ENCODE results near the gene DTX3L. TPM values are rescaled to one million over a fixed set of nuclear protein-coding genes. Genes with fewer than 3 reads are reported as not detected.
"Not testable (repeated sequence)": the region's sequence is repeated elsewhere in the genome, so short reads cannot be mapped to it uniquely, and the experiment has no call there.

The DTX3L gene
- total RNA-seq, 2 donors from 2014 or later = 4.9 to 6.6 TPM

DNA sequence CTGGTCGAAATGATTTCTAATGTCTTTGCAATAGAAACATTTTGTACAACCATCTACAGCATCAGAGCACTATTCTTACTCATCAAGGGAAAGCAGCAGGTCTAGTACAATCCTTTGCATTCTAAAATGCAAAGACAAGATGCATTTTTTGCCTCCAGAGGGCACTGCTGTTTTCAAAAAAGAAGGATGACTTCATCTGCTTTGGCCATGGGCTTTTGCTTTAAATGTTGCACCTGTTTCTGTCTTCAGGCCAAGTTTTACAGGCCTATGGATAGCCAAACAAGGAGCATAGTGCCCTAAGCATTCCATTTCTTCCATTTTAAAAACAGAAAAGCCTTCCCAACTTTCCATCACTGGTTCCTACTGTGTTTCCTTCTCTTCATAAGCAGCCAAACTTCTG is 3.5 kb upstream of the DTX3L start:
- H3K27me3 ChIP-seq (ENCODE audit: control insufficient read depth, insufficient read depth, low read length, poor library complexity, severe bottlenecking) = peaks cover 7% of the 10 kb centered on the region
- Mint-ChIP-seq H3K27ac (peak overlapping the region; percentile 57), H3K36me3 (ENCODE audit: low read depth) (no peaks in the 10 kb centered on the region), H3K27me3 (ENCODE audit: insufficient read depth) (no peaks in the 10 kb centered on the region), H3K9me3 (no peaks in the 10 kb centered on the region), H3K4me1 (peaks cover 15% of the 10 kb centered on the region), H3K4me3 (no peak overlapping the region)
- no peaks in the 10 kb centered on the region for H3K4me1 ChIP-seq (ENCODE audit: control insufficient read depth, insufficient read depth, low read length)
- no peak overlapping the region for H3K27ac ChIP-seq (ENCODE audit: low read depth, low read length)
- no peak overlapping the region for H3K4me3 ChIP-seq (ENCODE audit: low read length)
- no peak overlapping the region for H3K9ac ChIP-seq (ENCODE audit: extremely low read depth, low read length, poor library complexity, severe bottlenecking)
- H3K9me3 ChIP-seq (ENCODE audit: control insufficient read depth, low read length) = no peaks in the 10 kb centered on the region
- peak; percentile 69 for DNase-seq
- 91% methylated on average over 1 of the region's 1 CpG; no CpG with 5 or more reads in 1 of the 2 experiments for WGBS, 2 experiments (ENCODE audit: insufficient coverage in 1 of 2, insufficient read length in 1 of 2)
- no peaks in the 10 kb centered on the region for H3K36me3 ChIP-seq (ENCODE audit: control insufficient read depth, insufficient read depth, low read length)
- TF ChIP-seq, protein P1, sequence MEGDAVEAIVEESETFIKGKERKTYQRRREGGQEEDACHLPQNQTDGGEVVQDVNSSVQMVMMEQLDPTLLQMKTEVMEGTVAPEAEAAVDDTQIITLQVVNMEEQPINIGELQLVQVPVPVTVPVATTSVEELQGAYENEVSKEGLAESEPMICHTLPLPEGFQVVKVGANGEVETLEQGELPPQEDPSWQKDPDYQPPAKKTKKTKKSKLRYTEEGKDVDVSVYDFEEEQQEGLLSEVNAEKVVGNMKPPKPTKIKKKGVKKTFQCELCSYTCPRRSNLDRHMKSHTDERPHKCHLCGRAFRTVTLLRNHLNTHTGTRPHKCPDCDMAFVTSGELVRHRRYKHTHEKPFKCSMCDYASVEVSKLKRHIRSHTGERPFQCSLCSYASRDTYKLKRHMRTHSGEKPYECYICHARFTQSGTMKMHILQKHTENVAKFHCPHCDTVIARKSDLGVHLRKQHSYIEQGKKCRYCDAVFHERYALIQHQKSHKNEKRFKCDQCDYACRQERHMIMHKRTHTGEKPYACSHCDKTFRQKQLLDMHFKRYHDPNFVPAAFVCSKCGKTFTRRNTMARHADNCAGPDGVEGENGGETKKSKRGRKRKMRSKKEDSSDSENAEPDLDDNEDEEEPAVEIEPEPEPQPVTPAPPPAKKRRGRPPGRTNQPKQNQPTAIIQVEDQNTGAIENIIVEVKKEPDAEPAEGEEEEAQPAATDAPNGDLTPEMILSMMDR (conservative IDR thresholded peaks at IDR 0.05) = peak; percentile 75

GRCh38 chr3:122562923-122563716 is 1.0 kb upstream of the DTX3L start:
- no peak overlapping the region for H3K27ac ChIP-seq (ENCODE audit: low read depth, low read length)
- H3K4me3 ChIP-seq (ENCODE audit: low read length) = peak overlapping the region; percentile 77
- Mint-ChIP-seq H3K4me3 (peak overlapping the region; percentile 66), H3K9me3 (no peaks in the 10 kb centered on the region), H3K27ac (no peak overlapping the region), H3K27me3 (ENCODE audit: insufficient read depth) (no peaks in the 10 kb centered on the region), H3K36me3 (ENCODE audit: low read depth) (no peaks in the 10 kb centered on the region), H3K4me1 (peaks cover 15% of the 10 kb centered on the region)
- no peaks in the 10 kb centered on the region for H3K4me1 ChIP-seq (ENCODE audit: control insufficient read depth, insufficient read depth, low read length)
- no peak overlapping the region for H3K9ac ChIP-seq (ENCODE audit: extremely low read depth, low read length, poor library complexity, severe bottlenecking)
- no peak for DNase-seq
- 93 to 94% methylated on average over 4 to 5 of the region's 5 CpGs for WGBS, 2 experiments (ENCODE audit: insufficient coverage in 1 of 2, insufficient read length in 1 of 2)
- TF ChIP-seq, protein P1 (conservative IDR thresholded peaks at IDR 0.05) = no peak
- H3K9me3 ChIP-seq (ENCODE audit: control insufficient read depth, low read length) = no peaks in the 10 kb centered on the region
- peaks cover 7% of the 10 kb centered on the region for H3K27me3 ChIP-seq (ENCODE audit: control insufficient read depth, insufficient read depth, low read length, poor library complexity, severe bottlenecking)
- H3K36me3 ChIP-seq (ENCODE audit: control insufficient read depth, insufficient read depth, low read length) = no peaks in the 10 kb centered on the region

DNA sequence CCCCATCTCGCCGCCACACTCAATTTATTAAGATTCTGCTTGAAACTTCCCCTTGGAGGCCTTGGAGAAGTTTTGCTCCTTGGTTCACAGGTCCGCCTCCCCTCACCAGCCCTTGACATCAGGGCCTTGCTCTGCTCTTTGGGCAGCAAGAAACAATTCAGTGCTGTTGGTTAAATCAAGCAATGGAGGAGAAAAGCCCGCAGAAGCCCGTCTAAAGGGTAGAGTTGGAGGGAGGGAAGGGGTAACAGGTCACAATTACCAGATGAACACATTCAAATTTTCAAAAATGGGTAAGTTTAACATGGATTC is 467 bp upstream of the DTX3L start:
- H3K4me3 ChIP-seq (ENCODE audit: low read length) = peak overlapping the region; percentile 77
- Mint-ChIP-seq H3K36me3 (ENCODE audit: low read depth) (no peaks in the 10 kb centered on the region), H3K27ac (no peak overlapping the region), H3K9me3 (no peaks in the 10 kb centered on the region), H3K27me3 (ENCODE audit: insufficient read depth) (no peaks in the 10 kb centered on the region), H3K4me1 (peaks cover 19% of the 10 kb centered on the region), H3K4me3 (peak overlapping the region; percentile 66)
- no peak overlapping the region for H3K27ac ChIP-seq (ENCODE audit: low read depth, low read length)
- DNase-seq = peak; percentile 66
- WGBS, 2 experiments (ENCODE audit: insufficient coverage in 1 of 2, insufficient read length in 1 of 2) = 73 to 80% methylated on average over 4 to 5 of the region's 5 CpGs
- H3K9ac ChIP-seq (ENCODE audit: extremely low read depth, low read length, poor library complexity, severe bottlenecking) = no peak overlapping the region
- H3K27me3 ChIP-seq (ENCODE audit: control insufficient read depth, insufficient read depth, low read length, poor library complexity, severe bottlenecking) = peaks cover 7% of the 10 kb centered on the region
- no peaks in the 10 kb centered on the region for H3K4me1 ChIP-seq (ENCODE audit: control insufficient read depth, insufficient read depth, low read length)
- TF ChIP-seq, protein P1 (conservative IDR thresholded peaks at IDR 0.05) = no peak
- H3K9me3 ChIP-seq (ENCODE audit: control insufficient read depth, low read length) = no peaks in the 10 kb centered on the region
- no peaks in the 10 kb centered on the region for H3K36me3 ChIP-seq (ENCODE audit: control insufficient read depth, insufficient read depth, low read length)

DNA sequence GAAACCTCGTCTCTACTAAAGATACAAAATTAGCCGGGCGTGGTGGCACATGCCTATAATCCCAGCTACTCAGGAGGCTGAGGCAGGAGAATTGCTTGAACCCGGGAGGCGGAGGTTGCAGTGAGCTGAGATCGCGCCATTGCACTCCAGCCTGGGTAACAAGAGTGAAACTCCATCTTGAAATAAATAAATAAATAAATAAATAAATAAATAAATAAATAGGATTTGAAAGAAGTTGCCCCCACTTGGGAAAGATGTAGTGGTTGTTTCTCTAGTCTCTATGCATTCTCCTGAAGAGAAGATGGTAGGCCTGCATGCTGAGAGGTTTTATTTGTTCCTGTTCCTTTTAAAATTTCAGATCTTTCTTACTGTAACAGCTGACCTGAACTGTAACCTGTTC is 4.0 kb downstream of the DTX3L start:
- H3K27me3 ChIP-seq (ENCODE audit: control insufficient read depth, insufficient read depth, low read length, poor library complexity, severe bottlenecking); H3K9me3 Mint-ChIP-seq; H3K9ac ChIP-seq (ENCODE audit: extremely low read depth, low read length, poor library complexity, severe bottlenecking); H3K27me3 Mint-ChIP-seq (ENCODE audit: insufficient read depth); H3K9me3 ChIP-seq (ENCODE audit: control insufficient read depth, low read length); H3K27ac Mint-ChIP-seq; H3K4me3 ChIP-seq (ENCODE audit: low read length); H3K36me3 Mint-ChIP-seq (ENCODE audit: low read depth); H3K27ac ChIP-seq (ENCODE audit: low read depth, low read length); H3K4me3 Mint-ChIP-seq; H3K4me1 ChIP-seq (ENCODE audit: control insufficient read depth, insufficient read depth, low read length); DNase-seq; H3K36me3 ChIP-seq (ENCODE audit: control insufficient read depth, insufficient read depth, low read length): not testable (repeated sequence)
- H3K4me1 Mint-ChIP-seq = peaks cover 17% of the 10 kb centered on the region
- 80 to 96% methylated on average over 1 to 3 of the region's 7 CpGs for WGBS, 2 experiments (ENCODE audit: insufficient coverage in 1 of 2, insufficient read length in 1 of 2)

Measured in endodermal cell (in vitro differentiated cells).